Activated CD8-positive, alpha-beta T cell treated with anti-CD3 and anti-CD28 coated beads, Interleukin-2, amount 10 ng/mL, durations not matched to agents 7 days and 5 days (primary cell): ENCODE measurements around the gene TAF5L. TPM values are rescaled to one million over a fixed set of nuclear protein-coding genes. Genes with fewer than 3 reads are reported as not detected.

Experiments
- ATAC-seq: fragments of 150-1000 bp; cut with Tn5 transposase; one replicate; pipeline ENCODE4 v1.10.0; 2021; ENCODE audit warnings: moderate library complexity
- CTCF ChIA-PET: fragments of 350-600 bp; sonication (Branson Sonifier 250); formaldehyde crosslinking; loops from one replicate; lab custom pipeline; 2021; ENCODE audit warnings: antibody characterized with exemption; lab: Charles Lee
- POLR2A ChIA-PET: fragments of 350-600 bp; sonication (Branson Sonifier 250); formaldehyde crosslinking; loops from one replicate; lab custom pipeline; 2021; ENCODE audit warnings: antibody characterized with exemption; lab: Charles Lee
- DNase-seq: peaks from one replicate; pipeline ENCODE4 v3.0.0-alpha.2; 2020
- H3K27ac Mint-ChIP-seq: one replicate; pipeline ENCODE4 v1.8.0; 2021; ENCODE audit warnings: mild to moderate bottlenecking, mixed read lengths
- H3K27me3 Mint-ChIP-seq: one replicate; pipeline ENCODE4 v1.8.0; 2021; ENCODE audit warnings: low read depth, mixed read lengths
- H3K36me3 Mint-ChIP-seq: one replicate; pipeline ENCODE4 v1.8.0; 2021; ENCODE audit warnings: low read depth, mixed read lengths
- H3K4me1 Mint-ChIP-seq: one replicate; pipeline ENCODE4 v1.8.0; 2021; ENCODE audit warnings: low read depth, mixed read lengths
- H3K4me3 Mint-ChIP-seq: one replicate; pipeline ENCODE4 v1.8.0; 2021; ENCODE audit warnings: mild to moderate bottlenecking, mixed read lengths
- H3K9me3 Mint-ChIP-seq: one replicate; pipeline ENCODE4 v1.8.0; 2022; ENCODE audit warnings: mixed read lengths; ENCODE audit not compliant: insufficient read depth
- total RNA-seq, 2 experiments: library from RNA; stranded (reverse); gene quantifications; one replicate each; pipeline ENCODE4 v1.2.3, GENCODE V29; 2021

Gene TAF5L
- total RNA-seq, 2 experiments from 2014 or later, result 30.2 to 30.7 TPM

DNA sequence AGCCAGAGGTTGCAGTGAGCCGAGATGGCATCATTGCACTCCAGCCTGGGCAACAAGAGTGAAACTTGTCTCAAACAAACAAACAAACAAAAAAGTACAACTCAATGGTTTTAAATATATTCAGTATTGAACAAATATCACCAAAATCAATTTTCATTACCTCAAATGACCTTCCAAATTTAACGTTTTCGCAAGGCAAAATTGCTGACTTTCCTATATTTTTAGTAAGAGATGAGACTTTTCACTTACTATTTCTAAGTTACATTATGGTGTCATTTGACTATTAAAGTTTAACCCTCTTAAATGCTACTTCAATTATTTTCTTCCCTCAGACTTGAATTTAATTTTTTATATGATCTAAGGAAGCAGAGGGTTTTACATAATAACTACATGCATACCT is 44.4 kb downstream of the TAF5L start:
- H3K27me3 Mint-ChIP-seq, result peaks cover 11% of the 10 kb centered on the region
- DNase-seq (no peak), ATAC-seq (no peak)
- CTCF ChIA-PET, result no interaction called here
- H3K9me3 Mint-ChIP-seq, result no peaks in the 10 kb centered on the region
- no peak overlapping the region for H3K4me3 Mint-ChIP-seq
- peaks cover 3% of the 10 kb centered on the region for H3K4me1 Mint-ChIP-seq
- no peak overlapping the region for H3K27ac Mint-ChIP-seq
- POLR2A ChIA-PET, result no interaction called here
- H3K36me3 Mint-ChIP-seq, result no peaks in the 10 kb centered on the region

DNA sequence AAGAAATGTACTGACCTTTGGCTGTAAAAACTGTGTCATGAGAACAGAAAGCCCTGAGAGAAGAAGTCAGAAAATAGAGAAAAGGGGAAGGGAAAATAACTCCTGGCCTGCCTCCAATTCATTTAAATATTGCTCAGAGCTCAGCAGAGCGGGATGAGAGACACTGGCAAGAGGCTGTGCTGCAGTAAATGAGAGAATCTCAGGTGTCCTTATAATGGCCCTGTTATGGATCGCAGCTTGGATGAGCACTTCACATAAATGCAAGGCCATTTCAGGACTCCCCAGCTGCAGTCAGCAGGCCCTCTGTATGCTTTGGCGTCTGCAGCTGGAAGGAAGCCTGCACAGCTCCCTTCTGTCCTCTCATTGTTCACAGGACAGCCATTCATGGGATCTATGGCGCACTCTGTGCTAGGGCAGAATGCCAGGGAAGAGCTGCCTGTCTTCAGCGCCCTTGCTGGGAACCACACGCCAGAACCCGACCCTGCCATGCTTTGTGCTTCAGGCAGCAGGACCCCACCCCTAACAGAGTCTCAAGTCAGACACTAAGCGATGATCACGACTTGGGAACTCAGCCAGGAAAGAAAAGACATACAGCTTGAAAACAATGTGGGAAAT is 46.8 kb downstream of the TAF5L start:
- H3K4me3 Mint-ChIP-seq, result no peak overlapping the region
- H3K27ac Mint-ChIP-seq, result no peak overlapping the region
- peaks cover 3% of the 10 kb centered on the region for H3K4me1 Mint-ChIP-seq
- ATAC-seq (no peak), DNase-seq (no peak)
- H3K36me3 Mint-ChIP-seq, result no peaks in the 10 kb centered on the region
- H3K27me3 Mint-ChIP-seq, result peaks cover 11% of the 10 kb centered on the region
- no peaks in the 10 kb centered on the region for H3K9me3 Mint-ChIP-seq
- ChIA-PET CTCF (interaction anchor here (1.6 kb wide), 1 partner anchor 18 kb away, joined by 3 read pairs; no protein-coding TSS in a partner anchor), POLR2A (interaction anchor here (0.5 kb wide), 1 partner anchor 68 kb away, joined by 3 read pairs; no protein-coding TSS in a partner anchor)

GRCh38 chr1:229578168-229579058 is 47.5 kb downstream of the TAF5L start:
- Mint-ChIP-seq H3K4me1 (peaks cover 3% of the 10 kb centered on the region), H3K4me3 (no peak overlapping the region), H3K27me3 (peaks cover 9% of the 10 kb centered on the region), H3K27ac (no peak overlapping the region), H3K36me3 (no peaks in the 10 kb centered on the region), H3K9me3 (no peaks in the 10 kb centered on the region)
- ATAC-seq, result no peak
- POLR2A ChIA-PET, result no interaction called here
- DNase-seq, result no peak
- CTCF ChIA-PET, result interaction anchor here (1.6 kb wide), 1 partner anchor 18 kb away, joined by 3 read pairs; no protein-coding TSS in a partner anchor

DNA sequence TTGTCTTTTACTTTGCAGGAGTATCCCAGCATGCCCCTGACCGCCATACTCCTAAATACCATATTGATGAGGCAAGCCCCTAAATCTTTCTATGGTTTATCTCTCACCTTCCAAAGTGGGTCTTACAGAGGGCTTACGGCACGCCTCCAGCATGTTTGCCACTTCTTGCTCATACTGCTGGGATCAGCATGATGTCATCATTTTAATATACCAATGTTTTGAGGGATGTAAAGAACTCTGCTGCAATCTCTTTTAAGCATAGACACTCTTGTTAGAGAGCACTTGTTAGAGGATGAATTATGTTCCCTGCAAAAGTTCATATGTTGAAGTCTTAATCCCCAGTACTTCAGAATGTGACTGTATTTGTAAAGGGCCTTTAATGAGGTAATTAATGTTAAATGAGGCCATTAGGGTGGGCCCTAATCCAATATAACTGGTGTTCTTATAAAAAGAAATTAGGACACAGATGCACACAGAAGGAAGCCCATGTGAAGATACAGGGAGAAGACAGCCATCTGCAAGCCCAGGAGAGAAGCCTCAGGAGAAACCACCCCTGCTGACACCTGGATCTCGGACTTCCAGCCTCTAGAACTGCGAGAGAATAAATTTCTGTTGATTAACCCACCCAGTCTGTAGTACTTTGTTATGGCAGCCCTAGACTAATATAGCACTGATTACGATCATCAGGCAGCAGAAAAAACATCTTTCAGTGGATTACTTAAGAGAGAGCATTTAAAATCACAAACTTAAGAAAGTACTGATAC is 51.1 kb downstream of the TAF5L start:
- no peak overlapping the region for H3K4me3 Mint-ChIP-seq
- no peak overlapping the region for H3K27ac Mint-ChIP-seq
- ChIA-PET POLR2A (interaction anchor here (0.6 kb wide), 1 partner anchor 90 kb away, joined by 3 read pairs; no protein-coding TSS in a partner anchor), CTCF (no interaction called here)
- H3K4me1 Mint-ChIP-seq, result peaks cover 3% of the 10 kb centered on the region
- peaks cover 11% of the 10 kb centered on the region for H3K27me3 Mint-ChIP-seq
- H3K9me3 Mint-ChIP-seq, result no peaks in the 10 kb centered on the region
- H3K36me3 Mint-ChIP-seq, result no peaks in the 10 kb centered on the region
- DNase-seq (no peak), ATAC-seq (no peak)

- ATAC-seq (no peak), DNase-seq (no peak)
- Mint-ChIP-seq H3K36me3 (no peaks in the 10 kb centered on the region), H3K4me1 (no peaks in the 10 kb centered on the region), H3K27me3 (peaks cover 5% of the 10 kb centered on the region), H3K27ac (no peak overlapping the region), H3K4me3 (no peak overlapping the region), H3K9me3 (no peaks in the 10 kb centered on the region)
- ChIA-PET POLR2A (no interaction called here), CTCF (no interaction called here)
Observed at GRCh38 chr1:229572286-229572685, 53.6 kb downstream of the TAF5L start.

- no peak for ATAC-seq
- Mint-ChIP-seq H3K27ac (no peak overlapping the region), H3K27me3 (peaks cover 5% of the 10 kb centered on the region), H3K36me3 (no peaks in the 10 kb centered on the region), H3K4me1 (no peaks in the 10 kb centered on the region), H3K4me3 (no peak overlapping the region), H3K9me3 (no peaks in the 10 kb centered on the region)
- POLR2A ChIA-PET, result no interaction called here
- DNase-seq, result no peak
- CTCF ChIA-PET, result no interaction called here
Observed at GRCh38 chr1:229570891-229571516, 54.9 kb downstream of the TAF5L start.

DNA sequence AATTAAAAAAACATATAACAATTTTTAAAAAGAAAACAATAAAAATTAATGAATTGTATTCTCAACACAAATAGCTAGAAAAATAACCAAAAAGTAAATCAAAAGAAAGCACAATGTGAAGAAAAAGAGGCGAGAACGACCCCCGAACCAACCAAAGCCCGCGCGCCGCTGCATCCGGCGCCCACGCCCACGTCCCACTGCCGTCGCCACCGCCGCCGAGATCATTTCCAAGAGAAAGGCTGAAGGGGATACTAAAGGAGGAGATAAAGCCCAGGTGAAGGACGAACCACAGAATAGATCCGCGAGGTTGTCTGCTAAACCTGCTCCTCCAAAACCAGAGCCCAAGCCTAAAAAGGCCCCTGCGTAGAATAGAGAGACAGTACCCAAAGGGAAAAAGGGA is 55.6 kb downstream of the TAF5L start:
- H3K27ac Mint-ChIP-seq, result no peak overlapping the region
- peaks cover 5% of the 10 kb centered on the region for H3K27me3 Mint-ChIP-seq
- ATAC-seq, result no peak
- no peaks in the 10 kb centered on the region for H3K9me3 Mint-ChIP-seq
- DNase-seq, result no peak
- no peak overlapping the region for H3K4me3 Mint-ChIP-seq
- ChIA-PET POLR2A (no interaction called here), CTCF (no interaction called here)
- H3K4me1 Mint-ChIP-seq, result no peaks in the 10 kb centered on the region
- no peaks in the 10 kb centered on the region for H3K36me3 Mint-ChIP-seq

DNA sequence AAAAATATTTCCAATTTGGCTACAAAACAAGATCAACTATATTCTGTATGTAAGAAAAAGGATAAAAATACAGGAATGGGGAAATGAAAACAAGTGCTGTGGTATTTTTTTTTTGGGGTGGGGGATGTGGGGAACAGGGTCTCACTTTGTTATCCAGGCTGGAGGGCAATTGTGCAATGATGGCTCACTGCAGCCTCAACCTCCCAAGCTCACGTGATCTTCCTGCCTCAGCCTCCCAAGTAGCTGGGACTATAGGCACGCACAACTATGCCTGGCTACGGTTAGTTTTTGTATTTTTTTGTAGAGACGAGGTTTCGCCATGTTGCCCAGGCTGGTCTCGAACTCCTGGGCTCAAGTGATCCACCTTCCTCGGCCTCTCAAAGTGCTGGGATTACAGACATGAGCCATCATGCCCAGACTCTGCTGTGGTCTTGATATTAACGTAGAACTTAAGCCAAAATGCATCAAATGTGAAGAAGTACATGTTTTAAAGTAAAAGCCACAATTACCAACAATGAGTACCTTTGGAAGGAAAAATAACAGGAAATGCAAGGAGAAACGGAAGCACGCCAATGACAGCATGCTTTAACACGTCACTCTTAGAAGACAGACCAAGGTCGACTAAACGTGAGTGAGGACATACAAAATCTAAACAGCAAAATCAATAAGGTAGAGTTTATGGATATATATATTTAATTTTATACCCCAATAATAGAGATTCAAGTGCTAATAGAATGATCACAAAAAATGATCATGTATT is 58.6 kb downstream of the TAF5L start:
- no peaks in the 10 kb centered on the region for H3K4me1 Mint-ChIP-seq
- POLR2A ChIA-PET, result interaction anchor here (1.6 kb wide), 1 partner anchor 9 kb away, joined by 4 read pairs; the partner anchor contains the start of gene ABCB10
- no peak for ATAC-seq

GRCh38 chr1:229563701-229564100 is 62.2 kb downstream of the TAF5L start:
- CTCF ChIA-PET, result no interaction called here
- Mint-ChIP-seq H3K4me1 (peaks cover 12% of the 10 kb centered on the region), H3K36me3 (no peaks in the 10 kb centered on the region), H3K27ac (no peak overlapping the region), H3K9me3 (no peaks in the 10 kb centered on the region), H3K4me3 (no peak overlapping the region), H3K27me3 (peaks cover 3% of the 10 kb centered on the region)
- ATAC-seq, result no peak
- DNase-seq, result no peak
- POLR2A ChIA-PET, result no interaction called here

More for the DNA sequence above, 58.6 kb downstream of the TAF5L start:
- H3K27me3 Mint-ChIP-seq, result peaks cover 5% of the 10 kb centered on the region
- no peaks in the 10 kb centered on the region for H3K36me3 Mint-ChIP-seq
- CTCF ChIA-PET, result no interaction called here
- H3K9me3 Mint-ChIP-seq, result no peaks in the 10 kb centered on the region
- no peak overlapping the region for H3K27ac Mint-ChIP-seq
- H3K4me3 Mint-ChIP-seq, result no peak overlapping the region
- no peak for DNase-seq

- DNase-seq (no peak), ATAC-seq (no peak)
- peaks cover 3% of the 10 kb centered on the region for H3K27me3 Mint-ChIP-seq
- CTCF ChIA-PET, result interaction anchor here (0.7 kb wide), 1 partner anchor 599 kb away, joined by 3 read pairs; no protein-coding TSS in a partner anchor
- H3K36me3 Mint-ChIP-seq, result no peaks in the 10 kb centered on the region
- H3K27ac Mint-ChIP-seq, result no peak overlapping the region
- no peak overlapping the region for H3K4me3 Mint-ChIP-seq
- POLR2A ChIA-PET, result no interaction called here
- peaks cover 12% of the 10 kb centered on the region for H3K4me1 Mint-ChIP-seq
- H3K9me3 Mint-ChIP-seq, result no peaks in the 10 kb centered on the region
Observed at GRCh38 chr1:229563241-229563640, 62.7 kb downstream of the TAF5L start.

GRCh38 chr1:229562686-229563085 is 63.2 kb downstream of the TAF5L start:
- H3K27me3 Mint-ChIP-seq, result peaks cover 3% of the 10 kb centered on the region
- H3K9me3 Mint-ChIP-seq, result no peaks in the 10 kb centered on the region
- no peak overlapping the region for H3K27ac Mint-ChIP-seq
- CTCF ChIA-PET, result interaction anchor here (0.7 kb wide), 1 partner anchor 600 kb away, joined by 3 read pairs; no protein-coding TSS in a partner anchor
- POLR2A ChIA-PET, result no interaction called here
- ATAC-seq (no peak), DNase-seq (no peak)
- H3K36me3 Mint-ChIP-seq, result no peaks in the 10 kb centered on the region
- H3K4me3 Mint-ChIP-seq, result no peak overlapping the region
- H3K4me1 Mint-ChIP-seq, result peaks cover 13% of the 10 kb centered on the region
